Kidney epithelial cell (primary cell): ENCODE measurements around the gene ABHD17A. TPM values are rescaled to one million over a fixed set of nuclear protein-coding genes. Genes with fewer than 3 reads are reported as not detected.

Experiments
- DNase-seq: peaks from one replicate; pipeline ENCODE4 v3.0.0-alpha.2; 2010; ENCODE audit warnings: low read depth
- H3K27me3 ChIP-seq: 2 replicates; pipeline ENCODE4 v1.6.0; 2011; ENCODE audit warnings: low read length; ENCODE audit not compliant: control insufficient read depth, insufficient read depth
- H3K36me3 ChIP-seq: 2 replicates; pipeline ENCODE4 v1.5.1; 2011; ENCODE audit warnings: low read length; ENCODE audit not compliant: control insufficient read depth, insufficient read depth
- H3K4me3 ChIP-seq: 2 replicates; pipeline ENCODE4 v1.5.1; 2011; ENCODE audit warnings: low read depth, mild to moderate bottlenecking, control low read depth, low read length
- CTCF ChIP-seq: IDR thresholded peaks from 2 replicates; pipeline ENCODE4 v1.5.1; 2011; ENCODE audit warnings: mild to moderate bottlenecking, moderate library complexity, low read length, control low read depth, inconsistent platforms; ENCODE audit not compliant: insufficient read depth, poor library complexity, severe bottlenecking
- total RNA-seq: library from RNA; depleted of rRNA; stranded (reverse); fragments of >200 nt; gene quantifications from 2 replicates; pipeline ENCODE4 v1.2.3, GENCODE V29; 2015

Gene ABHD17A
- total RNA-seq, 1 donor from 2014 or later: 54.1 TPM

DNA sequence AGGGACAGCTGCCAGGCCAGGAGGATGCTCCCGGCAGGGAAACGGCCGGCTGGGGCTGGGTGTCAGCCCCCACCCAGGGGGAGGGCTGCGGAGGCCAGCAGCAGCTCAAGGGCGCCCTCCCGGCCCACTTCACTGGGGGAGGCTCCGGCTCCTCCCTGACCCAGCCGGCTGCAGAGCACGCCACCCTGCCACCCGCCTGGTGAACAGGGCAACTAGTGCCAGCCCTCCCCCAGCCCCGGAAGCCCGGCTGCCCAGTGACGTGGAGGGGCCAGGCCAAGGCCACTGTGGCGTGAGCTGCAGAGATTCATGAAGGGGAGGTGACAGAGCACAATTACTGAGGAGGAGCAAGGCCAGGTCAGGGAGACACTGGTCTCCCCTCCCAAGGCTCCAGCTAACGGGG lies 51.8 kb downstream of the ABHD17A start:
- DNase-seq: no peak
- Histone ChIP-seq H3K27me3 (no peaks in the 10 kb centered on the region), H3K36me3 (peaks cover 1% of the 10 kb centered on the region), H3K4me3 (no peak overlapping the region)
- TF ChIP-seq CTCF: no peak

DNA sequence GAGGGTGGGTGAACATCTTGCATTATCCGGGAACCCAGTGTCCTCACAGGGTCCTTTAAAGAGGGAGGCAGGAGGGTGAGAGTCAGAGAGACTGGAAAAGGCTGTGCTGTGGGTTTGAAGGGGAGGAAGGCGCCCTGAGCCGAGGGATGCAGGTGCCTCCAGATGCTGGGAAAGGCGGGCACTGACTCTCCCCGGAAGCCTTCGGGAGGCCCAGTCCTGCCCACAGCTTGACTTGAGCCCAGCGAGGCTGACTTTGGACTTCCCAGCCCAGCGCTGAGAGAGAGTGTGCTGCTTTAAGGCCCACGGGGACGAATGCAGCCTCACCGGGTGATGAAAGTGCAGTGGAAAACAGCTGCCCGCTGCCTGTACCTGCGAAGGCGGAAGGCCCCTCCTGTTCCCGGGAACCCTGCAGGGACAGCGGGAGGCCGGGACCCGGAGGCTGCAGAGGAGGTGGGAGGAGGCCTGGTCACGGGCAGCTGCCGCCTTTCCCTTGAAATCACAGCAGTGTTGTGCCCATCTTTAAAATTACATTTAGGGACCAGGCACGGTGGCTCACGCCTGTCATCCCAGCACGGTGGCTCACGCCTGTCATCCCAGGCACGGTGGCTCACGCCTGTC lies 53.1 kb downstream of the ABHD17A start:
- Histone ChIP-seq H3K4me3 (no peak overlapping the region), H3K27me3 (no peaks in the 10 kb centered on the region), H3K36me3 (peaks cover 1% of the 10 kb centered on the region)
- TF ChIP-seq CTCF: no peak
- DNase-seq: no peak

GRCh38 chr19:1830978-1831377 lies 54.3 kb downstream of the ABHD17A start:
- peaks cover 1% of the 10 kb centered on the region for H3K36me3 ChIP-seq
- DNase-seq: no peak
- TF ChIP-seq CTCF: no peak
- no peaks in the 10 kb centered on the region for H3K27me3 ChIP-seq
- no peak overlapping the region for H3K4me3 ChIP-seq

DNA sequence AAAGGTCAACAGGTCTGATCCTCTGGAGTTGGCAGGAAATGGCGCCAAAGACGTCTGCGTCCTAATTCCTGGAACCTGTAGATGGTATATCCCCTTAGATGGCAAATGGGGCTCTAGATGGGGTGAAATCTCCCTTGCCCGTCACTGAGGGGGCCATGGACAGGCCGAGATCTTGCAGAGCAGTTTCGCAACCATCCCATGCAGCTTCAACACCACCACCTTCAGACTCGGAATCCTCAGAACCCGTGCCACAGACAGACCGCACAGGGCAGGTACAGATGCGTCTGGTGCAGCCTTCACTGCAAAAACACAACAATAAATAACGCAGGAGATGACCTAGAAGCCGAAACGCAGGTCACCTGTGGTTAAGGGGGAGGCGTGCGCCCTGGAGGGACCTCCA lies 54.7 kb downstream of the ABHD17A start:
- Histone ChIP-seq H3K4me3 (no peak overlapping the region), H3K27me3 (no peaks in the 10 kb centered on the region), H3K36me3 (peaks cover 1% of the 10 kb centered on the region)
- DNase-seq: no peak
- TF ChIP-seq CTCF: no peak

- H3K36me3 ChIP-seq: peaks cover under 1% of the 10 kb centered on the region
- DNase-seq: no peak
- no peak overlapping the region for H3K4me3 ChIP-seq
- H3K27me3 ChIP-seq: no peaks in the 10 kb centered on the region
- no peak for TF ChIP-seq CTCF
Measured at GRCh38 chr19:1829958-1830357, 55.3 kb downstream of the ABHD17A start.

GRCh38 chr19:1828279-1829238 lies 56.7 kb downstream of the ABHD17A start:
- Histone ChIP-seq H3K27me3 (no peaks in the 10 kb centered on the region), H3K4me3 (no peak overlapping the region), H3K36me3 (no peaks in the 10 kb centered on the region)
- DNase-seq: no peak
- no peak for TF ChIP-seq CTCF
